ENCODE data around the gene MSMP. TPM values are rescaled to one million over a fixed set of nuclear protein-coding genes. Genes with fewer than 3 reads are reported as not detected.
A peak's percentile ranks its signal among the peaks of the same experiment; 100 is the strongest.

Gene MSMP
- total RNA-seq, 1 donor from 2014 or later, result not detected

DNA sequence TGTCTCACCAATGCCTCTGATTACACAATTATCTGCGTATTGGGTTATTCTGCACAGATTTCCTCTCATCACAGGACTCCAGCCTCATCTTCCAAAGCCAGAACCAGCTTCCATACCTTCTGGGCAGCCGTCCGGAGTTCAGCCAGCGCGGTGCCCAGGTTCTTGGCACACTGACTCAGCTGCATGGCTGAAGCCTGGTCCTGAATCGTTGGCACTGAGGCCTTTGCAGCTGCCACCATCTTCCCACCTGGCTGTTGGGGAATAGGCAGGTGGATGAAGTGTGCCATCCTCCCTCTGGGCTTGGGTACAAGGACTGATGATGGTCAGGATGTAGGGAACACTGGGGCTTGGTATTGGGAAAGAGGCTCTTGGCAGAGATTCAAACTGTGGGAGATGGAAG is 40.0 kb downstream of the MSMP start:
- no peak for TF ChIP-seq CTCF (IDR thresholded peaks at IDR 0.05)
- DNase-seq (ENCODE audit: low spot score in 2 of 2), result no peak
- H3K27ac ChIP-seq, result peak overlapping the region; percentile 43 to 53
- no peaks in the 10 kb centered on the region for H3K9me3 ChIP-seq
- peaks cover 0 to 3% of the 10 kb centered on the region in 2 donors for H3K4me1 ChIP-seq
- H3K27me3 ChIP-seq, result no peaks in the 10 kb centered on the region
- intact Hi-C loops (cut with DNase I), result no loop called here
- peaks cover 98% of the 10 kb centered on the region in 2 donors for H3K36me3 ChIP-seq
- no peak overlapping the region for H3K4me3 ChIP-seq

DNA sequence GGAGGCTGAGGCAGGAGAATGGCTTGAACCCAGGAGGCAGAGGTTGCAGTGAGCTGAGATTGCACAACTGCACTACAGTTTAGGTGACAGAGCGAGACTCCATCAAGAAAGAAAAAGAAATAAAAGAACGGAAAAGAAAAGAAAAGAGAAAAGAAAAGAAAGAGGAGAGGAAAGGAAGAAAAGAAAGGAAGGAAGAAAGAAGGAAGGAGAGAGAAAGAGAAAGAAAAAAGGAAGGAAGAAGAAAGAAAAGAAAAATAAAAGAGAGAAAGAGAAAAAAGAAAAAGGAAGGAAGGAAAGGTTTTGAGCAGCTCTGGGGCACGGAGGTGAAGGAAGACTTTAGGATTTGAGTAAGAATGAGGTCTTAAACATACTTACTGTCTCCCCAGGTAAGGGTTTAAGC is 40.5 kb downstream of the MSMP start:
- H3K27me3 ChIP-seq, result no peaks in the 10 kb centered on the region
- TF ChIP-seq CTCF (IDR thresholded peaks at IDR 0.05), result no peak
- H3K4me3 ChIP-seq, result no peak overlapping the region
- H3K4me1 ChIP-seq, result peaks cover 0 to 3% of the 10 kb centered on the region in 2 donors
- peak overlapping the region; percentile 43 to 53 for H3K27ac ChIP-seq
- no peaks in the 10 kb centered on the region for H3K9me3 ChIP-seq
- no peak for DNase-seq (ENCODE audit: low spot score in 2 of 2)
- intact Hi-C loops (cut with DNase I), result no loop called here
- peaks cover 98% of the 10 kb centered on the region in 2 donors for H3K36me3 ChIP-seq

DNA sequence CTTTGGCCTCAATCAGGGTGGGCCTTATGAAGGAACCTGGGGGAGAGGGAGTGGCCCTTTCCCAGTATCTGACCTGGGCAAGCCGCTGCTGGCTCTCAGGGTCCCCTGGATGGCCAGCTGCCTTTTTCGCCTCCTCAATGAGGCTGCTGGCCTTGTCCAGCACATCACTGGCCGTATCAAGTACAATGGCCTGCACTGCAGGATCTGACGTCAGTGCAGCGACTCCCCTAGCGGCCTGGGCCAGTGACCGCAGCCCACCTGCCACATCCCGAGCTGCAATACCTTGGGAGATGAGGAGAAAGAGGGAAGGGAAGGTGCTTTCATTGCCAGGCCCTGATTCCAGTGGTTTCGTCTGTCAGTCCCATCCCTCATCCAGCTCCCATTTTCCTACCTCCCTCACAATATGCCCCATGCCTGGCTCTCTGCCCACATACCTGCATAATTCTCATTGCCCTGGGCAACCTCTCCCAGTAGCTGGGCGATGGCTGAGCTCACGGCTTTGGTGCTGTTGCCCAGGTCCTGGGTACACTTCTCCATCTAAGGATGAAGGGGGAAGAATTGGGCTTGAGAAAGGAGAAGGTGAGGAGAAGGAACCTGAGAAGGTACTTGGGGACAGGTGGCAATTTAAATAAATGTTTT is 41.2 kb downstream of the MSMP start:
- H3K36me3 ChIP-seq, result peaks cover 98% of the 10 kb centered on the region in 2 donors
- no peak for DNase-seq (ENCODE audit: low spot score in 2 of 2)
- H3K27me3 ChIP-seq, result no peaks in the 10 kb centered on the region
- peak overlapping the region in 1 of 2 donors; percentile 35 for H3K27ac ChIP-seq
- no peak for TF ChIP-seq CTCF (IDR thresholded peaks at IDR 0.05)
- intact Hi-C loops (cut with DNase I), result no loop called here
- peaks cover 0 to 3% of the 10 kb centered on the region in 2 donors for H3K4me1 ChIP-seq
- H3K4me3 ChIP-seq, result no peak overlapping the region
- H3K9me3 ChIP-seq, result no peaks in the 10 kb centered on the region

- no peak for DNase-seq (ENCODE audit: low spot score in 2 of 2)
- no peaks in the 10 kb centered on the region for H3K9me3 ChIP-seq
- no peak for TF ChIP-seq CTCF (IDR thresholded peaks at IDR 0.05)
- peaks cover 0 to 3% of the 10 kb centered on the region in 2 donors for H3K4me1 ChIP-seq
- no peaks in the 10 kb centered on the region for H3K27me3 ChIP-seq
- peaks cover 98% of the 10 kb centered on the region in 2 donors for H3K36me3 ChIP-seq
- no peak overlapping the region for H3K4me3 ChIP-seq
- intact Hi-C loops (cut with DNase I), result no loop called here
- peak overlapping the region; percentile 1 to 17 for H3K27ac ChIP-seq
Measured at GRCh38 chr9:35711501-35712428, 42.3 kb downstream of the MSMP start.

DNA sequence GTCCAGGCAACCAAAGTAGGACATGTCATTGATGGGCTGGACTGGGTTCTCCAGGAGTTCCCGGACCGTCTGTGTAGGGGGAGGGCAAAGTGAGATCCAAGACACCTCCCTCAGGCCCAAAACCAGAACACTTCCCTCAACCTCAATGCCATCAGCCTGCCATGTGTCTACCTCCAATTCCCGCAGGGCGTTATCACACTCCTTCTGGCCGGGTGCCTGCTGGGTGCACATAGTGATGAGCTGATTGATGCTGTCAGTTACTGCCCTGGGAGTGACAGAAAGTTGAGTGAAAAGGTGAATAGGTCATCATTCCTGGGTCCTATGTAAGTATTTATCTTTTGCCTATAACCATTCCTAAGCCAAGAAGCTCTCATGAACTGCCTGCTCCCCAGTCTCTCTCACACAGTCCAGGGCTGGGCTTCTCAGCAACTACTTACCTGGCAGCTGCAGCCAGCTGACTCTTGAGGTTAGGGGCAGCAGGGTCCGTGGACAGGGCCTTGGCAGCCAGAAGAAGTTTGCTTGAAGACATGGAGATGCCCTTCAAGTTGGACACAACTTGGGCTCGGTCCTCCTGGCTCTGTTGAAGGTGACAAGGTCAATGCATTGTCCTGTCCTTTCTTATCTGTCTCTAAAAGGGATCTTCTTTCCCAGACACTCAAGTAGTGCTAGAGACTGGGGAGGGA is 43.1 kb downstream of the MSMP start:
- intact Hi-C loops (cut with DNase I), result no loop called here
- peaks cover 98% of the 10 kb centered on the region in 2 donors for H3K36me3 ChIP-seq

More for the DNA sequence above, 43.1 kb downstream of the MSMP start:
- H3K27me3 ChIP-seq, result no peaks in the 10 kb centered on the region
- no peaks in the 10 kb centered on the region for H3K4me1 ChIP-seq
- H3K4me3 ChIP-seq, result no peak overlapping the region
- H3K9me3 ChIP-seq, result no peaks in the 10 kb centered on the region
- no peak for DNase-seq (ENCODE audit: low spot score in 2 of 2)
- peak overlapping the region; percentile 17 to 40 for H3K27ac ChIP-seq
- no peak for TF ChIP-seq CTCF (IDR thresholded peaks at IDR 0.05)
